WI38 (cell line): Measurements from ENCODE around the gene RNU4-1.

Experiments
- H3K4me3 ChIP-seq: 2 replicates; pipeline ENCODE4 v1.5.1; 2011; ENCODE audit warnings: low read depth, mild to moderate bottlenecking, control low read depth, low read length
- TF ChIP-seq, protein P1 (sequence below): IDR thresholded peaks from 2 replicates; pipeline ENCODE4 v1.5.1; 2012; ENCODE audit warnings: low read depth, mild to moderate bottlenecking, control low read depth, low read length

The RNU4-1 gene

DNA sequence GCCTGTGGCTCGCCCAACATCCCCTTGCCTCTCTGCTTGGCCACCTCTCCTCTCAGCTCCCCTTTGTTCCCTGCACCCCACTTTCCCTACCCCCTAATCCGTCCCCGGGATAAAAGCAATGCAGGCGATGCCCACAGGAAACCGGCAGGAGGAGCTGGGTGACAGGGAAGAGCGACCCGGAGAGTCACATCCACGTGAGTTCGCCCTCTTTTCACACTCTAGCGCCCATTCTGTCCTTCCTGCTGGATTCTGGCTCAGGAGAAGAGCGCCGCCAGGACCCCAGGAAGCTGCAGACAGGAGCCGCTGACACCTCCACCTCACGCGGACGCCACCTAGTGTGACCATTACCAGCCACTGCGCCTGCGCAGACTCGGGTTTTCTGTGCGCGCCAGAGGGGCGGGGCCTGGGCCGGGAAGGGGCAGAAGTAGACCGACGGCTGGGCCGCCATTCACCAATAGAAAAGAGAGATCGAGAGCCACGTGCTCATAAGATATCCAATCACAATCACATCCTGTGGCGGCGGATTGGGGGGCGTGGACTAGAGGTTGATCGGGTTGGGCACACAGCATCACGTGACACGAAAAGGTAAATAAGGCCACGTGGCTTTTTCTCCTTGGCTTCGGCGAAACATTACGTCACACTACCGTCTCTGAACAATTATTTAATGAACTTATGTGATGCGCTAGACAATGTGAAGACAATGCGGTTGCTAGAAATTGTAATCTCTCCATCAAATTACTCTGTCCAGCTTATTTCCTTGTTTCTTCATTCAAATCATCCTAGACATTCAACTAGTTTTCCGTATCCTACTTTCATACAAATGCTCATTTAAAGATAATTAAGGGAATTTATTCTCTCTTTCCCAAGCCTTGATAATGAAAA lies 24.4 kb upstream of the RNU4-1 start:
- peak overlapping the region; percentile 67 for H3K4me3 ChIP-seq
- TF ChIP-seq, protein P1, sequence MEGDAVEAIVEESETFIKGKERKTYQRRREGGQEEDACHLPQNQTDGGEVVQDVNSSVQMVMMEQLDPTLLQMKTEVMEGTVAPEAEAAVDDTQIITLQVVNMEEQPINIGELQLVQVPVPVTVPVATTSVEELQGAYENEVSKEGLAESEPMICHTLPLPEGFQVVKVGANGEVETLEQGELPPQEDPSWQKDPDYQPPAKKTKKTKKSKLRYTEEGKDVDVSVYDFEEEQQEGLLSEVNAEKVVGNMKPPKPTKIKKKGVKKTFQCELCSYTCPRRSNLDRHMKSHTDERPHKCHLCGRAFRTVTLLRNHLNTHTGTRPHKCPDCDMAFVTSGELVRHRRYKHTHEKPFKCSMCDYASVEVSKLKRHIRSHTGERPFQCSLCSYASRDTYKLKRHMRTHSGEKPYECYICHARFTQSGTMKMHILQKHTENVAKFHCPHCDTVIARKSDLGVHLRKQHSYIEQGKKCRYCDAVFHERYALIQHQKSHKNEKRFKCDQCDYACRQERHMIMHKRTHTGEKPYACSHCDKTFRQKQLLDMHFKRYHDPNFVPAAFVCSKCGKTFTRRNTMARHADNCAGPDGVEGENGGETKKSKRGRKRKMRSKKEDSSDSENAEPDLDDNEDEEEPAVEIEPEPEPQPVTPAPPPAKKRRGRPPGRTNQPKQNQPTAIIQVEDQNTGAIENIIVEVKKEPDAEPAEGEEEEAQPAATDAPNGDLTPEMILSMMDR: peak; percentile 49; the same call in 1 of the 2 replicates

DNA sequence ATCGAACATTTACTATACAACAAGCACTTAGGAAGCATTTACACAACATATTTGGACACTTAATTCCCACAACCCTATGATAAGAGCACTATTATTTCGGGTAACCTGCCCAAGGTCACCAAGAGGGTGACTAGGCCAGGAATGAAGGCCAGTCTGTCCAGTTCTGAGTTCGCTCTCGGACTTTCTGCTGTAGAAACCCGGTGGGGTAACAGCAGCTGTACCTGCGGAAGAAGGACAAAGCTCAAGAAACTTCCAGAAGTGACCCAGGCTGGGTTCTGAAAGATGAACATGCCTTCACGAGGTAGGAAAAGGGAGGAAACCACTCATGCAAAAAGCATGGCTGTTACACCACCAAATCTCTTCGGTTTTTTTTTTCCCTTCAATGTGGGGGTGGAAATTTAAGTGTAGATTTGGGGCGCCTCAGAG lies 23.8 kb upstream of the RNU4-1 start:
- TF ChIP-seq, protein P1: no peak
- H3K4me3 ChIP-seq: peak overlapping the region; percentile 67

DNA sequence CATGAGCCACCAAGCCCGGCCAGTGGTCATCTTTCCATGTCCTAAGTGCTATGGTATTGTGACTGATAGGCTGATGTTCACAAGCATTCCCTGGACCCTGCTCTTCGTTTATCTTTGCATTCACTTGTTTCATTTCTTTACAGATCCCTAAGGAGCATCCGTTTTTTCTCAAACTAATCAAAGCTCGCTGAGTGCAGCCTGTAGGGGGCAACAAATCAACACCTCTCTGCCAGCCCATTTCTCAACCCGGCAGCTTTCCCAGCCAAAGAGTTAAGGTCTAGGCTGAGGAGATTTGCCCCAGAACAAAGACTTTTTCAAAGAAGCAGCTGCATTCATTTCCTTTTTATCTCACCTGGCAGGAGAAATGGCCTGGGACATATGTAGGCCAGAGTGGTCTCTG lies 21.2 kb upstream of the RNU4-1 start:
- TF ChIP-seq, protein P1: no peak; the same call in 1 of the 2 replicates
- H3K4me3 ChIP-seq: no peak overlapping the region

DNA sequence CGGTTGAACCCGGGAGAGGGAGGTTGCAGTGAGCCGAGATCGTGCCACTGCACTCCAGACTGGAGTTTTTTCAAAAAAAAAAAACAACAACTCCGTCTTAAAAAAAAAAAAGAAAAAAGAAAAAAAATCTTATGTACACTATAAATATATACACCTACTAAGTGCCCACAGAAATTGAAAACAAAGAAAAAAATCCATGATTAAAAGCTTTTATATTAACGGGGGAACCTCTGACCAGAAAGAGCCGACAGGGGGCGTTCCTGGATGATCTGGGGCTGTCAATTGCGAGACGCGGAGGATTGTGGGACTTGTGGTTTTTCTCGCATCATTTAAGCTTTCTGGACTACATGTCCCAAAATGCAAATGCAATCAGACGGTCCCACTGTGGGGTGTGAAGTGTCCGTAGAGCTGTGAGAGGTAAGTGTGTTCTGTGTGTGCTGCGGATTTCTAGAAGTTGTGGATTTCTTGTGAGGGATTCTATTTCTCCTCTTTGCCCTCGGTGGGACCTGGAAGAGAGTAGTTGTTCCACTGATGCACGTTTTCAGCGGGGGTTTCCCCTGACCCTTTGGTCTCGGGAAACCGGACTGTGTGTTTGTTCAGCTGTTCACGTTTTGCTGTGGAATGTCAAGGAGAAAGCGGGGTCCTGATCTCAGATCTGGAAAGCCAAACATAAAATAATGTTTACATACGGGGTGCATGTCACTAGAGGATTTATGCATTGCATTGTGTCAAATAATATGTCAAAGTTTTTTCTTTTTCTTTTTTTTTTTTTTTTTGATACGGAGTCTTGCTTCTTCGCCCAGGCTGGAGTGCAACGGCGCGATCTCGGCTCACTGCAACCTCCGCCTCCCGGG lies 9.2 kb upstream of the RNU4-1 start, which contains the start of gene SIRT4:
Gene SIRT4, plus strand, starts transcription at position 360 of the 854 bp plus-strand sequence. CDS start 1,241 bp downstream, outside the sequence.
- peak within 1 kb of the TSS; percentile 80 for H3K4me3 ChIP-seq
- TF ChIP-seq, protein P1: peak; percentile 80

DNA sequence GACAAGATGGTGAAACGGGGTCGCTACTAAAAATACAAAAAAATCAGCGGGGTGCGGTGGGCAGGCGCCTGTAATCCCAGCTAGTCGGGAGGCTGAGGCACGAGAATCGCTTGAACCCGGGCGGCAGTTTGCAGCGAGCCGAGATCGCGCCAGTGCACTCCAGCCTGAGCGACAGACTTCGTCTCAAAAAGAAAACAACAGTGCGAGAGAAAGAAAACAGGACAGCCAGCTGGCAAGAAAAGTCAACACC lies 701 bp downstream of the RNU4-1 start:
- TF ChIP-seq, protein P1: no peak
- peak overlapping the region; percentile 64 for H3K4me3 ChIP-seq

DNA sequence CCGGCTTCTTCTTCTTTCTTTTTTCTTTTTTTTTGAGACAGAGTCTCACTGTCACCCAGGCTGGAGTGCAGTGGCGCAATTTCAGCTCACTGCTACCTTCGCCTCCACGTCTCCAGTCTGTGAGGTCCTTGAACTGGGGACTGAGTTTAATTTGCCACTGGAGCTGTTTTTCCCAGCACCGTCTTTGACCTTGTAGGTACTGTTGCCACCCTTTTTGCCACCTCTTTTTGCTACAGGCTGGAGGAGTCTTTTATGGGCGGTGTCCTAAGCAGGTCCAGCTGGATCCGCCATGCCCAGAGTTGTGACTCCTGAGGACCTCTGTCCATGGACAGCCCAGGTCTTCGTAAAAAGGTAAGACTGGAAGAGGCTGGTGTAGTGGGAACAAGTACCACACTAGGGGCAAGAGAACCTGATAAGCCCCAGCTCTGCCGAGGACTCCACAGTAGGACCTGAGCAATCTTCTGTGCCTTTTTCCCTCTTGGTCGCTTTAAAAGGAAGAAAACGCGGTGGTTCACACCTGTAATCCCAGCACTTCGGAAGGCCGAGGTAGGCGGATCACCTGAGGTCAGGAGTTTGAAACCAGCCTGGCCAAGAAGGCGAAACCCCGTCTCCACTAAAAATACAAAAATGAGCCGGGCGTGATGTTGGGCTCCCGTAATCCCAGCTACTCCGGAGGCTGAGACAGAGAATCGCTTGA lies 2.3 kb downstream of the RNU4-1 start:
- H3K4me3 ChIP-seq: peak overlapping the region; percentile 39
- TF ChIP-seq, protein P1: no peak
